HG03025 (cell line): ENCODE data around the gene SBK3.
"Not testable (repeated sequence)": the region's sequence is repeated elsewhere in the genome, so short reads cannot be mapped to it uniquely, and the experiment has no call there.

ENCODE experiments used
- ATAC-seq: cut with Tn5 transposase; IDR thresholded peaks from one replicate; pipeline ENCODE4 v1.9.1; 2021; ENCODE audit warnings: mild to moderate bottlenecking, moderate library complexity; ENCODE audit not compliant: unreplicated experiment, low FRiP score

Gene SBK3

DNA sequence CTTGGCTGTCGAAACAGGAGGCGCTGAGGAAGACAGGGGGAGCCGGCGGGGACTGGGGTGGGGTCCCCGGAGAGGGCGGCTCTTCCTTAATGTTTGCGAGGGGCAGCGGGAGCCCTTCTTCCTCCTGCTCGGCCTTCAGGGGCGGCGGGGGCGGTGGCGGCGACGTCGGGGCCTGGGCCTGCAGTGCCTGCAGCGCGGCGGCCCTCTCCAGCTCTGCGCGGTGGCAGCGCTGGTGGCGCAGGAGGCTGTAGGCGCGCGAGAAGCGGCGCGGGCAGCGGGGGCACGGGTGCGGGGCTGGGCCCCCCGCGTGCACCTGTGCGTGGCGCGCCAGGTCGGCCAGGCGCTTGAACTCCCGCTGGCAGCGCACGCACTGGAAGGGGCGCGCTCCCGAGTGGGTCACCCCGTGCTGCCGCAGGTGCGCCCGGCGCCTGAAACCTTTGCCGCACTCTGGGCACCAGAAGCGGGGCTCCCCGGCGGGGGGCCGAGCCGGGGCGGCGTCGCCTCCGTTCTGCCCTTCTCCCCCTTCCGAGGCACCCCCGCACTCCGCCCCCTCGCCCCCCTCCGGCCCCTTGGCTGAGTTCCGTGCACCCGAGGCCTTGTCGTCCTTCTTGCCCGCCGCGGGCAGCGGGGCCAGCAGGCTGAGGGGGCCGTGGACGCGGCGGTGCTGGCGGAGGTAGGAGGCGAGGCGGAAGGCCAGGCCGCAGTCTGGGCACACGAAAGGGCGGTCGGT lies 32.9 kb upstream of the SBK3 start:
- no peak for ATAC-seq

DNA sequence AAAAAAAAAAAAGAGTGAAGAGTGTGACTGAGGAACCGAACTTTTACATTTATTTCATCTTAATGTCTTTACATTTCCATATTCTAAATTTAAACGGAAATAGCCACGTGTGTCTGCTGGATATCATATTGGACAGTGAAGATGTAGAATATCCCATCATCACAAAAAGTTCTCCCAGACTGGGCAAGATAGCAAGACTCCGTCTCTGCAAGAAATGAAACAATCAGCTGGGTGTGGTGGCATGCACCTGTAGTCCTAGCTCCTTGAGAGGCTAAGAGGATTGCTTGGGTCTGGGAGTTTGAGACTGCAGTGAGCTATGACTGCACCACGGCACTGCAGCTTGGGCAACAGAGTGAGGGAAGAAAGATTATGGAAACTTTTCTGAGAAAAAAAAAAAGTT lies 31.4 kb upstream of the SBK3 start:
- no peak for ATAC-seq

DNA sequence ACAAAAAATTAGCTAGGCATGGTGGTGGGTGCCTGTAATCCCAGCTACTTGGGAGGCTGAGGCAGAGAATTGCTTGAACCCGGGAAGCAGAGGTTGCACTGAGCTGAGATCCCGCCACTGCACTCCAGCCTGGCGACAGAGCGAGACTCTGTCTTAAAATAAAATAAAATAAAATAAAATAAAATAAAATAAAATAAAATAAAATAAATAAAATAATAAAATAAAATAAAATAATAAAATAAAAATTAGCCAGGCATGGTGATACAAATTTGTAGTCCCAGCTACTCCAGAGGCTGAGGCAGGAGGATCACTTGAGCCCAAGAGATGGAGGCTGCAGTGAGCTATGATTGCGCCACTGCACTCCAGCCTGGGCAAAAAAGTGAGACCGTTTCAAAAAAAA lies 28.6 kb upstream of the SBK3 start:
- ATAC-seq, result not testable (repeated sequence)

DNA sequence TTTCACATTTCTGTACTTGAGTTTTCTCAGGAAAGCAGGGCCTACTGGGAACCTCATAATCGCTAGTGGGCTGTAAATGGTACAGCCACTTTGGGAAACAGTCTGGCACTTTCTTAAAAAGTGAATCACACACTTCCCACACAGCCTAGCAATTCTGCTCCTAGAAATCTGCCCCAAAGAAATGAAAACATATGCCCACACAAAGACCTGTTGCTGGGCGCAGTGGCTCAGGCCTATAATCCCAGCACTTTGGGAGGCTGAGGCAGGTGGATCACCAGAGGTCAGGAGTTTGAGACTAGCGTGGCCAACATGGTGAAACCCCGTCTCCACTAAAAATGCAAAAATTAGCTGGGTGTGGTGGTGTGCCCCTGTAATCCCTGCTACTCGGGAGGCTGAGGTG lies 24.1 kb upstream of the SBK3 start:
- not testable (repeated sequence) for ATAC-seq

DNA sequence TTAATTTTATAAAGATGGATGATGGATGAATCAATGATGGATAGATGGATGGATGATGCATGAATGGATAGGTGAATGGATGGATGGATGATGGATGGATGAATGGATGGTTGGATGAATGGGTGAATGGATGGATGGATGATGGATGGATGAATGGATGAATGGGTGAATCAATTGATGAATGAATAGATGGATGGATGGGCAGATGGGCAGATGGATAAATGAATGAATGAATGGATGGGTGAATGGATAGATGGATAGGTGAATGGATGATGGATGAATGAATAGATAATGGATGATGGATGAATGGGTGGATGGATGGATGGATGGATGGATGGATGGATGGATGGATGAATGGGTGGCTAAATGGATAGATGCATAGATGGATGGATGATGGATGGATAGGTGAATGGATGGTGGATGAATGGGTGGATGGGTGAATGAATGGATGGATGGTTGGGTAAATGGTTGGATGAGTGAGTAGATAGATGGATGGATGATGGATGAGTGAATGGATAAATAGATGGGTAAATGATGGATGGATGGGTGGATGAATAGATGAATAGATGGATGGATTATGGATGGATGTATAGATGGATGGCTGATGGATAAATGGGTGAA lies 22.5 kb upstream of the SBK3 start:
- no peak for ATAC-seq

DNA sequence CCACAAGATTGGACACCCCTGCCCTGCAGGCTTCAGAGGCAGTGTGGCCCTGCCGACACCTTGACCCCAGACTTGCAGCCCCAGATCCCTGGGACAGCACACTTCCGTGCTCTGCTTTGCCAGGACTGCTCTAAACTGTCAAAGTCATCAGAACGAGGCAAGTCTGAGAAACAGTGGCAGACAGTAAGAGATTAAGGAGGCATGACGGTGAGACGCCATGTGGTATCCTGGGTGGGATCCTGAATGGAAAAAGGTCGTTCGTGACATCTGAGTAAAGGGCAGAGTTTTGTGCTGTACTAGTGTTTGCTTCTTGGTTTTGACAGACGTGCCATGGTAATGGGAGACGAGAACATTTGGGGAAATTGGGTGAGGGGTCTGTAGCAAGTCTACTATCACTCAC lies 21.5 kb upstream of the SBK3 start:
- no peak for ATAC-seq

DNA sequence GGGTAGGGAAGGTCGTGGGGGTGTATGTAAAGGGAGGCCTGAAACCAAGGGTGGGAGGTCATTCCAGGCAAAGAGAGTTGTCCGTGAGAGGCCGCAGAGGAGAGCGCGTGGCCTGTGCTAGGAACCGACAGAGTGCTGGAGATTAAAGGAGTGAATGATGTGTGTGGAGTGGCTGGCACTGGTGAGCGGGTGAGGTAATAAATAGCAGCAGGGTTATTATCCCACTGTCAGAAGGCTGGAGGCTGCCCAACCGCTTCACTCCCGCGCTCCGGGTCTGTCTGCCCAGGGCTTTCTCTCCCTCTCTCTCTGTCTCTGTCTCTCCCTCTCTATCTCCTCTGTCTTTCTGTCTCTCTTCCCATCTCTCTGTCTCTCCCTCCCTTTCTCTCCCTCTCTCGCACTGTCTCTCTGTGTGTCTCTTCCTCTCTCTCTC lies 17.9 kb upstream of the SBK3 start:
- no peak for ATAC-seq

DNA sequence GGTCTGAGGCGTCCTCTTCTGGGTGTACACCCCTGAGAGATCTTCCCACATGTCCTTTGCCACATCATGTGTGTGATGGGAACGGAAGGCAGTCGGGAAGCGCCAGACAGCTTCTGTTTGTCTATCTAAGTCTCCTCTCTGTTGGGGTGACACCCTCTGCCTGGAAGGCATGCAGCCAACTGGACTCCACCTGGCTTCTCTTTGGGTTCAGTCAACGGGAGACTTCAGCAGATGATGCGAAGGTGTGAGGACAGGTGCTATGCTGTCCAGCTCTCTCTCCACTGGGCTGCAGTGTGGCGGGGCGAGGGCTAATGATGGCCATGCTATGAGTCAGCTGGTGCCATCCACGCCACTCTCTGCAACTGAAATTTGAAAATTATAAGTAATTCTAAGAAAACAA lies 14.3 kb upstream of the SBK3 start:
- ATAC-seq, result no peak

DNA sequence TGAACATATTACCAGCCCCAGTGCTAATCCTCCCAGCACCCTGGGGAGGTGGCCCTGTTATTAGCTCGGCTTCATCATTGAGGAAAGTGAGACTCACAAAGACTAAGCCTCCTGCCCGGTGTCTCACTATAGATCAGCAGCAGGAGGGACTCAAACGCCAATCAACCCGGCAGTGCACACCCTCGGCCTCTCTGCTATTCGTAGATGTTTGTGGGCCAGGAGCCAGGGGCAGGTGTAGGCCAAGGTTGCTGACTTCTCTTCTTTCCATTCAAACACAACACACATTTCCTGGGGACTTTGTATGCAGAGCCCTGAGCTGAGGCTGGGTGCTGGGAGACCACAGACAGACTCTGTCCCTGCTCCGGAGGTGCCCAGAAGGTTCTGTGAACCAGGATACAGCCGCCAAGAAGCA lies 9.4 kb upstream of the SBK3 start:
- no peak for ATAC-seq

DNA sequence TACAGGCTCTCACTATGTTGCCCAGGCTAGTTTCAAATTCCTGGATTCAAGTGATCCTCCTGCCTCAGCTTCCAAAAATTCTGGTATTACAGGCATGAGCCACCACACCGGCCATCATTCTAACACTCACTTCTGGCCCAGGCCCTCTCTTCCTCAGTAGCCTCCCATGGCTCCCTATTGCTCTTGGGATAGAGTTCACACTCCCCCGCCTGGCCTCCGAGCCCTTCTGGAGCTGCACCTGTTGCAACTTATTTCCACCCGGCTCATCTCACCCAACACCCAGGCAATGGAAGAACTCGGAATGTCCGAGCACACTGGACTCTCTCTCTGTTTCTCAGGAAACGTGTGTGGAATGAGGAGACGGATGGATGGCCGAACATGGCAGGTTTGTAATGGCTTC lies 9.0 kb upstream of the SBK3 start:
- no peak for ATAC-seq

DNA sequence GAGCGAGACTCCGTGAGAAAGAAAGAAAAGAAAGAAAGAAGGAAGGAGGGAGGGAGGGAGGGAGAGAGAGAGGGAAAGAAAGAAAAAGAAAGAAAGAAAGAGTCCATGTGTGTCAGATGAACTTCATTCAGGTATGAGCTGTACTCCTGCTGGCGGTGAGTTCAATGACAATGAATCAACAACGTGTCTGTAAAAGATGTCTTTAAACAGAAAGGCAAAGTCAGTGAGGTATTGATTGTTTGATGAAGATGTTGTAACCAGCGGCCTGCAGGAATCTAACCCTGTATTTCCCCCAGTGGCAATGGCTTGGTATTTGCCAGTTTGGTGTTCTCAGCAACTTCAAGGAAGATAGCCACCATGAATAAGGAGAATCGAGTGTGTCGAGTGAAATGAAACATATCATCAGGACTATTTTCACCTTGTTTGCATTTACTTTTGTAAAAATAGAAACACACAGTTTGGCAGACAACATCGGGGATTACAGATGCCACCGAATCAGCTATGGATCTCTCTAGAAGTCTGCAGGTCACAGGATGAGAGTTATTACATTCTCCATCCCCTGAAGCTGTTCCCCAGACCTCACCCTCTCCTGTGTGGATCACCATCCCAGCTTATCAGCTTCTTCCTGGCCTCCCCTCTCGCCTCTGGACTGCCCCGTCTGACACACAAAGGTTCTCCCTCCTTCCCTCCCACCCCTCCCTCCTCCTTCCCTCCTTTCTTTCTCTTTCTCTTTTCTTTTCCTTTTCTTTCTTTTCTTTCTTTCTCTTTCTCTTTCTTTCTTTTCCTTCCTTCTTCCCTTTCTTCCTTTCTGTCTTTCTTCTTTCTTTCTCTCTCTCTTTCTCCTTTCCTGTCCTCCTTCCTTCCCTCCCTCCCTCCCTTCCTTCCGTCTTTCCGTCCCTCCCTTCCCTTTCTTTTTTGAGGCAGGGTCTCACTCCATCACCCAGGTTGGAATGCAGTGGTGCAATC lies 8.2 kb upstream of the SBK3 start:
- no peak for ATAC-seq

DNA sequence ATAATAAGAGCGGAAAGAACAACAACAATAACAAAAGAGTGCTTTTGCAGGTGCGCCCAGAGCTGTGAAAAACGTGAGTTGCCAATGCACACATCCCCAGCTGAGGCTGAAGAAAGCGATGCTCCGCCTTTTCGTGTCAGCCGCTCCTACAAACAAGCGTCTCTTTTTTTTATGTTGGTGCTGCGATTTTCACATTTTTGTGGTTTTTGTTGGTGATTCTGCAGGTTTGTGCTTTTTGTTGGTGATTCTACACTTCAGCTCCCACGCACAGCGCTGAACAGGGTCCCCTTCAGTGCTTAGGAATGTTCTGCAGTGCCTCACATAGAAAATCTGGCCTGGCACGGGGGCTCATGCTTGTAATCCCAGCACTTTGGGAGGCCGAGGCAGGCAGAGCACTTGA lies 7.3 kb upstream of the SBK3 start:
- ATAC-seq, result no peak

DNA sequence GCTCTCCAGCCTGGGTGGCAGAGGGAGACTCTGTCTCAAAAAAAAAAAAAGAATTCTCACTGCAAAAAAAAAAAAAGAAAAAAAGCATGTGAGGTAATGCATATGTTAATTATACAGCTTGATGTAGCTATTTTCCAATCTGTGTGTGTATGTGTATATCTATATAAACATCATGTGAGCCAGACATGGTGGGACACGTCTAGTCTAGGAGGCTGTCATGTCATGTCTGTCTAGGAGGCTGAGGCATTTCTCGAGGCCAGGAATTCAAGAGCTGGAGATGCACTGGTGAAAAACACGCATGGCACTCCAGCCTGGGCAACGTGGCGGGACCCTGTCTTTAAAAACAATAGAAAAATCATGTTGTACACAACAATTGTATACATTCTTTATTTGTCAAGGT lies 6.9 kb upstream of the SBK3 start:
- ATAC-seq, result no peak

DNA sequence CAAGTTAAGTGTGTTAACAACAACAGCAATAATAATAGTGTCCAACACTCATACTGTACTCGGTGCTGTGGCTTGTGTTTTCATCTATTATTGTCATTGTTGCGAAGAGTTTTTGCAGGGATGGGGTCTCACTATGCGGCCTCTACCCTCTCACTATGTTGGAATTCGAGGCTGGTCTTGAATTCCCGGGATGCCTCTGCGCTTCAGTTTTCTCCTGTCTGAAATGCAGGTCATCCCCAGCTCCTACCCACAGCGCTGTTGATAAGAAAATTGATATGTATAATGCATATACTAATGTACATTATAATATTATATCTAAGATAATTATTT lies 4.9 kb upstream of the SBK3 start:
- no peak for ATAC-seq

DNA sequence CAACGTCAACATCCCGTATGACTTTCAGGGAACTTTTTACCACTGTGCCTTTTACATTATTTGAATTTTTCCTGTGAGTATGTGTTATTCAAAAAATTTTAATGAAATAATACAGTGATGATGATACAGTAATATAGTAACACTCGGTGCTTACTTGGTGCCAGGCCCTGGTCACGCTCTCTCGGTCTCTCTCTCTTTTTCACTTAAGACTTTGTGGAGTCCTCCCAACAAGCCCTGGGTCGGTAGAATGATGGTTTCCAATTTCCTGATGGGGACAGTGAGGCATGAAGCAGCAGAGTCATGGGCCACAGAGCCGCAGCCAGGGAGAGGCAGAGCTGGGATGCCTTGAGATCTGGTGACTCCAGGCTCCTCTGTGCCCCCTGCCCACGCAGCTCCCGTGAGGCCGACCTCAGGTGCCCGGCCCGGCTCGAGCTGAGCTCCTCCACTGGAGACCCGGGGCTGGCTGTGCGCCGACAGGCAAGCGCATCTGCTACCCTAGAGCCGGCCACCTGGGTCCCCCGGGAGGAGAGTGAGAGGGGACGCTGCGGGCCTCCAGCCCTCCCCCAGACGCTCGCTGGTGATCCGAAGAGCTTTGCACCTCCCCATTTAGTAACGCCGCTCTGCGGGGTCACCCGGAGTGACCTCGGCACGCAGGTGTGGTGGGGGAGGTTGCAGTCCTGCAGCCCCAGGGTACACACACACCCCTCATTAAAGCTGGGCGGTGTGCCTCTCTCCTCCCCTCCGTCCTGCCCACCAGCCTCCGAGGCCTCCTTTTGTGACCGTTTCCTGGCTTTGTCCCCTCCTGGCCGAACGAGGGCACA lies 4.4 kb upstream of the SBK3 start:
- ATAC-seq, result no peak

DNA sequence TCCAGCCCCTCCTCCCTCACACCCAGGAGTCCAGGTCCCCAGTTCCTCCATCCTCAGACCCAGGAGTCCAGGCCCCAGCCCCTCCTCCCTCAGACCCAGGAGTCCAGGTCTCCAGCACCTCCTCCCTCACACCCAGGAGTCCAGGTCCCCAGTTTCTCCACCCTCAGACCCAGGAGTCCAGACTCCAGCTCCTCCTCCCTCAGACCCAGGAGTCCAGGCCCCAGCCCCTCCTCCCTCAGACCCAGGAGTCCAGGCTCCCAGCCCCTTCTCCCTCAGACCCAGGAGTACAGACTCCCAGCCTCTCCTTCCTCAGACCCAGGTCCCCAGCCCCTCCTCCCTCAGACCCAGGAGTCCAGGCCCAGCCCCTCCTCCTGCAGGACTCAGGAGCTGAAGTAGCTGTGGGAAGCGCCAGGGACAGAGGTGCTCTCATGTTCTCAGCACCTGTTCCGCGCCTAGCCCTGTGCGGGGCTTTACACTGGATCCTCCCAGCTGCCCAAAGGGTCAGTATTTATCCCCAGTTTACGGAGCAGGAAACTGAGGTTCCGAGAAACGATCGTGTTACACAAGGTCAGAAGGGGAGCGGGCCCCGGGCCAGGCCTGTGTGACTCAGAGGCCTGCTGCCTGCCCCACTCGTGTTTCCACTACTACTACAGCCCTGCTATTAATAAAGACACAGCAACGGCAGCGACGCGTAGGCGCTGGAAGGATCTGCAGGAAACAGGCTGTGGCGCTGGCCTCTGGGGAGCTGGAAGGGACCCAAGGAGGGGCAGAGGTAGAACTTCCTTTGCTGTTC lies 1.7 kb upstream of the SBK3 start:
- no peak for ATAC-seq

DNA sequence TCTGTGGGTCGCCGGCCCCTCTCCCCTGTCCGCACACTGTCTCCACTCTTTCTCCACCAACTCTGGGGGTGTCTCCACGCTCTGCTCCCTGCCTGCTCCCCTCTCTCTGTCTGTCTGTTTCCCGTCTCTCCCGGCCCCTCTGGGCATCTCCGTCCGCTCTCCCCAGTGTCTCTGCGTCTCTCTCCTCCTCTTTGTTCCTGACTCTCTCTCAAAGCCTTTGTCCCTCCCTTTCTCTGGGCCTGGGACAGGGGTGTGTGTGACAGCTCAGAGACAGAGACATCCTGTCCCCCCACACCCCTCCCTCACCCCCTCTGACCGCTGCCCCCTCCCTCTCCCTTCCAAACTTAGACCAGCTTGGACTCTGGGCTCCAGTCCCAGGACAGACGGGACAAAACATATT lies 668 bp upstream of the SBK3 start:
- no peak for ATAC-seq

DNA sequence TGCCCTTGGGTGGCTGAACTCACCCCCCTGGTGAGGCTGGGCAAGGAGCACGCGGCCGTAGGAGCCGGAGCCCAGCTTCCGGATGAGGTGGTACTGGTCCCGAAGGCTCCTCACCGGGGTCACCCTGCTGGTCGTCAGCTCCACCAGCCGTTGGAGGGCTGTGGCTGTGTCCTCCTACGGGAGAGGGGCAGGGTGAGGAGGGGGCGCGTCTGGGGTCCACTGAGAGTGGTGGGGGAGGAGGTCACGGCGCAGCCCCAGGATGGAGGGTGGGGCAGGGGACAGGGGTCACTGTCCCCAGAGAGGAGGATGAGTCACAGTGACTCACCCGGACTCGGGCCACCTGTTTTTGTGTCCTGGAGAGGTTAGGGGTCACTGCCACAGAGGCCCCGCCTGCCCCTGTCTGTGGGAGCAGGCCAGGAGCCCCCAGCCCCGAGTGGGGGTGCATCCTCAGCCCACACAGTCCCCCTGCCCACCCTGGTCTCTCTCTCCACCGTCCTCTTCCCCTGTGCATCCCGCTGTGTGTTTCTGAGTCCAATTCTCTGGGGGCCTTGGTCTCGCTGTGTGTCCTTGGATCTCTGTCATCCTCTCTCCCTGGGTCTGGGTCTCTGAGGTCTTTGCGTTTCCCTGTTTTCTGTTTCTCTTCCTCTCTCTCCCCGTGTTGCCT lies 435 bp downstream of the SBK3 start:
- ATAC-seq, result no peak

DNA sequence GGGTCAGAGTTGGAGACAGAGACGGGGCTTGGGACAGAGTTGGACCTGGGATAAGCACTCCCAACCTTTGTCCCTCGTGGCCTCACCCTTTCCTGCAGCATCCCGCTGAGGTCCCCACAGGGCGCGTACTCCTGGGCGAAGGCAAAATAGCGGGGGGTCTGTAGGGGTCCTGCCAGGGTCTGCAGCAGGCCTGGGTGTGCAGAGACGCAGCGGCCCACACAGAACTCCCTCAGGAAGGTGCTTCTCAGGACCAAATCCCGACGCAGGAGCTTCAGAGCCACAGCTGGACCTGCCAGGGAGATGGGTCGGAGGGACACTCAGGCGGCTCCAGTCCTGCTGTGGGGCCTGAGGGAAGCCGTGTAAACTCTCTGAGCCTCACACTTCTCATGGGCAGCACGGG lies 1.3 kb downstream of the SBK3 start:
- ATAC-seq, result no peak
